PC-3 (cell line): ENCODE measurements around the gene SLC16A13. TPM values are rescaled to one million over a fixed set of nuclear protein-coding genes. Genes with fewer than 3 reads are reported as not detected.

Experiments
- ATAC-seq: fragments of 200-7000 bp; cut with Tn5 transposase; 2 replicates; pipeline ENCODE4 v1.9.1; 2020; ENCODE audit warnings: mild to moderate bottlenecking, moderate library complexity
- BruUV-seq: library from RNA; stranded (reverse); fragments of 400-500 nt; replicated peaks from 2 replicates; lab custom pipeline; 2021; lab: Mats Ljungman, UMichigan
- CTCF ChIA-PET: fragments of 300-600 bp; sonication (Branson Sonifier 250); formaldehyde crosslinking; loops from one replicate; lab custom pipeline; 2022; ENCODE audit warnings: antibody characterized with exemption; lab: Charles Lee
- POLR2A ChIA-PET: fragments of 300-600 bp; sonication (Branson Sonifier 250); formaldehyde crosslinking; loops from one replicate; lab custom pipeline; 2022; ENCODE audit warnings: antibody characterized with exemption; ENCODE audit not compliant: unreplicated experiment; lab: Charles Lee
- DNase-seq: peaks from one replicate; pipeline ENCODE4 v3.0.0-alpha.2; 2015
- H2AFZ ChIP-seq: fragments of 300-600 bp; sonication (generic); 2 replicates; pipeline ENCODE4 v1.6.0; 2016; ENCODE audit warnings: antibody characterized with exemption, low read length
- H3F3A ChIP-seq: fragments of 300-600 bp; sonication (generic); one replicate; pipeline ENCODE4 v1.6.0; 2017; ENCODE audit warnings: antibody characterized with exemption, low read length, control low read depth, mild to moderate bottlenecking; ENCODE audit not compliant: unreplicated experiment
- H3K27ac ChIP-seq: fragments of 300-600 bp; sonication (generic); 2 replicates; pipeline ENCODE4 v1.5.1; 2016; ENCODE audit warnings: mild to moderate bottlenecking, low read length
- H3K27me3 ChIP-seq: fragments of 300-600 bp; sonication (generic); 2 replicates; pipeline ENCODE4 v1.6.1; 2016; ENCODE audit warnings: low read length, mixed read lengths
- H3K36me3 ChIP-seq: fragments of 300-600 bp; sonication (generic); 2 replicates; pipeline ENCODE4 v1.6.1; 2016; ENCODE audit warnings: low read depth, mixed run types, low read length, mixed read lengths
- H3K4me1 ChIP-seq: fragments of 300-600 bp; sonication (generic); 2 replicates; pipeline ENCODE4 v1.5.1; 2016; ENCODE audit warnings: low read length; ENCODE audit not compliant: insufficient read depth
- H3K4me2 ChIP-seq: fragments of 300-600 bp; sonication (generic); 2 replicates; pipeline ENCODE4 v1.6.0; 2016; ENCODE audit warnings: low read length
- H3K4me3 ChIP-seq: fragments of 300-600 bp; sonication (generic); 2 replicates; pipeline ENCODE4 v1.5.1; 2016; ENCODE audit warnings: mild to moderate bottlenecking, low read length, mixed read lengths
- H3K79me2 ChIP-seq: fragments of 300-600 bp; sonication (generic); 2 replicates; pipeline ENCODE4 v1.6.1; 2017; ENCODE audit warnings: low read length, mixed read lengths
- H3K9ac ChIP-seq: fragments of 300-600 bp; sonication (generic); 2 replicates; pipeline ENCODE4 v1.6.0; 2016; ENCODE audit warnings: mild to moderate bottlenecking, low read length
- H3K9me2 ChIP-seq: fragments of 300-600 bp; sonication (generic); replicated peaks from 2 replicates; pipeline ENCODE4 v1.6.1; 2016; ENCODE audit warnings: mixed run types, low read length, mixed read lengths
- H3K9me3 ChIP-seq: fragments of 300-600 bp; sonication (generic); 2 replicates; pipeline ENCODE4 v1.6.1; 2016; ENCODE audit warnings: low read length, mixed read lengths
- H4K20me1 ChIP-seq: fragments of 300-600 bp; sonication (generic); 2 replicates; pipeline ENCODE4 v1.6.1; 2016; ENCODE audit warnings: low read length, mixed read lengths
- EZH2 ChIP-seq: fragments of 300-600 bp; sonication (generic); IDR thresholded peaks from one replicate; pipeline ENCODE4 v1.6.1; 2017; ENCODE audit warnings: antibody characterized with exemption, mild to moderate bottlenecking, low read length; ENCODE audit not compliant: unreplicated experiment
- EZH2phosphoT487 ChIP-seq: fragments of 300-600 bp; sonication (generic); IDR thresholded peaks from 2 replicates; pipeline ENCODE4 v1.6.1; 2018; ENCODE audit warnings: mild to moderate bottlenecking, antibody characterized with exemption, low read length, borderline replicate concordance
- intact Hi-C: fragments of 100-400 bp; cut with micrococcal nuclease; formaldehyde crosslinking; loops from 2 replicates; pipeline ENCODE4 v1.9.0; 2023
- total RNA-seq: library from RNA; depleted of rRNA; stranded (reverse); fragments of >200 nt; gene quantifications from 2 replicates; pipeline ENCODE4 v1.2.3, GENCODE V29; 2014
- TF ChIP-seq, protein P1 (sequence below): fragments of 300-600 bp; sonication (generic); conservative IDR thresholded peaks from 2 replicates; pipeline ENCODE4 v1.5.1; 2017; ENCODE audit warnings: antibody characterized with exemption, low read depth, mild to moderate bottlenecking, low read length

Gene SLC16A13
- total RNA-seq, 1 experiment from 2014 or later: 0.62 TPM

DNA sequence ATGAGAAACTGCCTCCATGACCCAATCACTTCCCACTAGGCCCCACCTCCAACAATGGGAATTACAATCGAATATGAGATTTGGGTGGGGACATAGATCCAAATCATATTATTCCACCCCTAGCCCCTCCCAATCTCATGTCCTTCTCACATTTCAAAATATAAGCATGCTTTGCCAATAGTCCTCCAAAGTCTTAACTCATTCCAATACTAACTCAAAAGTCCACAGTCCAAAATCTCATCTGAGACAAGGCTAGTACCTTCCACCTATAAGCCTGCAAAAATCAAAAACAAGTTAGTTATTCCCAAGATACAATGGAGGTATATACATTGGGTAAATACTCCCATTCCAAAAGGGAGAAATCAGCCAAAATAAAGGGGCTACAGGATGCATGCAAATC lies 31.4 kb downstream of the SLC16A13 start:
- H3K27me3 ChIP-seq: no peaks in the 10 kb centered on the region
- no peak overlapping the region for H3K4me2 ChIP-seq
- POLR2A ChIA-PET: interaction anchor here (0.6 kb wide), 1 partner anchor 74 kb away, joined by 7 read pairs; no protein-coding TSS in a partner anchor
- TF ChIP-seq EZH2phosphoT487: no peak
- TF ChIP-seq, protein P1, sequence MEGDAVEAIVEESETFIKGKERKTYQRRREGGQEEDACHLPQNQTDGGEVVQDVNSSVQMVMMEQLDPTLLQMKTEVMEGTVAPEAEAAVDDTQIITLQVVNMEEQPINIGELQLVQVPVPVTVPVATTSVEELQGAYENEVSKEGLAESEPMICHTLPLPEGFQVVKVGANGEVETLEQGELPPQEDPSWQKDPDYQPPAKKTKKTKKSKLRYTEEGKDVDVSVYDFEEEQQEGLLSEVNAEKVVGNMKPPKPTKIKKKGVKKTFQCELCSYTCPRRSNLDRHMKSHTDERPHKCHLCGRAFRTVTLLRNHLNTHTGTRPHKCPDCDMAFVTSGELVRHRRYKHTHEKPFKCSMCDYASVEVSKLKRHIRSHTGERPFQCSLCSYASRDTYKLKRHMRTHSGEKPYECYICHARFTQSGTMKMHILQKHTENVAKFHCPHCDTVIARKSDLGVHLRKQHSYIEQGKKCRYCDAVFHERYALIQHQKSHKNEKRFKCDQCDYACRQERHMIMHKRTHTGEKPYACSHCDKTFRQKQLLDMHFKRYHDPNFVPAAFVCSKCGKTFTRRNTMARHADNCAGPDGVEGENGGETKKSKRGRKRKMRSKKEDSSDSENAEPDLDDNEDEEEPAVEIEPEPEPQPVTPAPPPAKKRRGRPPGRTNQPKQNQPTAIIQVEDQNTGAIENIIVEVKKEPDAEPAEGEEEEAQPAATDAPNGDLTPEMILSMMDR: no peak
- H3K9me3 ChIP-seq: no peaks in the 10 kb centered on the region
- no peak overlapping the region for H3K27ac ChIP-seq
- peaks cover 6% of the 10 kb centered on the region; the same call in 1 of the 2 replicates for H3K4me1 ChIP-seq
- CTCF ChIA-PET: no interaction called here
- no peak overlapping the region for H3K4me3 ChIP-seq
- no peak overlapping the region for H2AFZ ChIP-seq
- no peak for DNase-seq
- ATAC-seq: no peak
- no peaks in the 10 kb centered on the region for H3K79me2 ChIP-seq
- intact Hi-C loops: no loop called here
- H4K20me1 ChIP-seq: no peaks in the 10 kb centered on the region
- H3K9me2 ChIP-seq: no peaks in the 10 kb centered on the region
- no TSS peak for BruUV-seq
- no peaks in the 10 kb centered on the region for H3K36me3 ChIP-seq
- H3K9ac ChIP-seq: no peak overlapping the region
- no peaks in the 10 kb centered on the region for H3F3A ChIP-seq

DNA sequence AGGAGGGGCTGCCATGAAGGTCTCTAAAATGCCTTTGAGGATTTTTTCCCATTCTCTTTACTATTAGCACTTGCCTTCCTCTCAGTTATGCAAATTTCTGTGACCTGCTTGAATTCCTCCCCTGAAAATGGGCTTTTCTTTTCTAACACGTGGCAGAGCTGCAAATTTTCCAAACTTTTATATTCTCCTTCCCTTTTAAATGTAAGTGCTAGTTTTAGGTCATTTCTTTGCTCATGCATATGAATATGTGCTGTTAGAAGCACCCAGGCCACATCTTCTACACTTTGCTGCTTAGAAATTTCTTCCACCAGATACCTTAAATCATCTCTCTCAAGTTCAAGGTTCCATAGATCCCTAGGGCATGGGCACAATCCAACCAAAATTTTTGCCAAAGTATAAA lies 32.5 kb downstream of the SLC16A13 start:
- Histone ChIP-seq H2AFZ (no peak overlapping the region), H3K9me3 (no peaks in the 10 kb centered on the region), H3K36me3 (no peaks in the 10 kb centered on the region), H3K4me1 (peaks cover 4% of the 10 kb centered on the region; the same call in 1 of the 2 replicates), H3K79me2 (no peaks in the 10 kb centered on the region), H3K4me3 (no peak overlapping the region), H3K4me2 (no peak overlapping the region), H3K9ac (no peak overlapping the region), H3F3A (no peaks in the 10 kb centered on the region), H4K20me1 (no peaks in the 10 kb centered on the region), H3K27me3 (no peaks in the 10 kb centered on the region), H3K27ac (no peak overlapping the region), H3K9me2 (no peaks in the 10 kb centered on the region)
- DNase-seq (no peak), ATAC-seq (no peak)
- intact Hi-C loops: no loop called here
- no peak for TF ChIP-seq EZH2
- no peak for TF ChIP-seq EZH2phosphoT487
- TF ChIP-seq, protein P1: no peak
- ChIA-PET CTCF (no interaction called here), POLR2A (no interaction called here)
- BruUV-seq: no TSS peak

GRCh38 chr17:7070712-7071111 lies 34.9 kb downstream of the SLC16A13 start:
- no peak overlapping the region for H3K4me3 ChIP-seq
- no TSS peak for BruUV-seq
- no peaks in the 10 kb centered on the region for H3K9me3 ChIP-seq
- H3K79me2 ChIP-seq: no peaks in the 10 kb centered on the region
- H3K9me2 ChIP-seq: no peaks in the 10 kb centered on the region
- no peak overlapping the region for H3K27ac ChIP-seq
- no peaks in the 10 kb centered on the region for H3K4me1 ChIP-seq
- CTCF ChIA-PET: no interaction called here
- no peak for ATAC-seq
- POLR2A ChIA-PET: no interaction called here
- H3K4me2 ChIP-seq: no peak overlapping the region
- H3F3A ChIP-seq: no peaks in the 10 kb centered on the region
- H3K9ac ChIP-seq: no peak overlapping the region
- no peaks in the 10 kb centered on the region for H3K27me3 ChIP-seq
- H3K36me3 ChIP-seq: no peaks in the 10 kb centered on the region
- H2AFZ ChIP-seq: no peak overlapping the region
- TF ChIP-seq, protein P1: no peak
- TF ChIP-seq EZH2: no peak
- TF ChIP-seq EZH2phosphoT487: no peak
- H4K20me1 ChIP-seq: no peaks in the 10 kb centered on the region
- intact Hi-C loops: no loop called here
- no peak for DNase-seq
